Progenitor cell of endocrine pancreas (in vitro differentiated cells): ENCODE data around the gene CHPF. TPM values are rescaled to one million over a fixed set of nuclear protein-coding genes. Genes with fewer than 3 reads are reported as not detected.

Experiments
- DNase-seq: peaks from one replicate; pipeline ENCODE4 v3.0.0; 2021; ENCODE audit warnings: low spot score; ENCODE audit not compliant: unreplicated experiment
- H3K27ac Mint-ChIP-seq: 2 replicates; pipeline ENCODE4 v1.8.0; 2021; ENCODE audit warnings: mild to moderate bottlenecking, moderate library complexity, mixed read lengths
- H3K27me3 Mint-ChIP-seq: 2 replicates; pipeline ENCODE4 v1.8.0; 2021; ENCODE audit warnings: mixed read lengths
- H3K36me3 Mint-ChIP-seq: 2 replicates; pipeline ENCODE4 v1.8.0; 2022; ENCODE audit warnings: mixed read lengths; ENCODE audit not compliant: insufficient read depth
- H3K4me1 Mint-ChIP-seq: 2 replicates; pipeline ENCODE4 v1.8.0; 2021; ENCODE audit warnings: low read depth, mixed read lengths
- H3K4me3 Mint-ChIP-seq: 2 replicates; pipeline ENCODE4 v1.8.0; 2021; ENCODE audit warnings: low read depth, mild to moderate bottlenecking, moderate library complexity, mixed read lengths
- H3K9me3 Mint-ChIP-seq: 2 replicates; pipeline ENCODE4 v1.8.0; 2021; ENCODE audit warnings: low read depth, mixed read lengths
- CTCF ChIP-seq: fragments of 200-600 bp; sonication (generic); IDR thresholded peaks from one replicate; pipeline ENCODE4 v1.5.0; 2021; ENCODE audit warnings: antibody characterized with exemption, mild to moderate bottlenecking; ENCODE audit not compliant: unreplicated experiment
- total RNA-seq: library from RNA; stranded (reverse); gene quantifications from 2 replicates; pipeline ENCODE4 v1.2.1, GENCODE V29; 2021

Gene CHPF
- total RNA-seq, 1 donor from 2014 or later: 49.1 TPM

- peaks cover 4% of the 10 kb centered on the region for H3K36me3 Mint-ChIP-seq
- no peaks in the 10 kb centered on the region for H3K9me3 Mint-ChIP-seq
- peaks cover 13% of the 10 kb centered on the region for H3K27me3 Mint-ChIP-seq
- no peak for TF ChIP-seq CTCF
- no peak overlapping the region for H3K27ac Mint-ChIP-seq
- H3K4me3 Mint-ChIP-seq: no peak overlapping the region
- no peak for DNase-seq
- peaks cover 16% of the 10 kb centered on the region for H3K4me1 Mint-ChIP-seq
These were observed 41.8 kb downstream of the CHPF start for GRCh38 chr2:219501849-219502248.

GRCh38 chr2:219500135-219500534, 43.5 kb downstream of the CHPF start:
- TF ChIP-seq CTCF: peak; percentile 14
- H3K4me1 Mint-ChIP-seq: peaks cover 16% of the 10 kb centered on the region
- H3K36me3 Mint-ChIP-seq: peaks cover 1% of the 10 kb centered on the region
- H3K27me3 Mint-ChIP-seq: peaks cover 30% of the 10 kb centered on the region
- H3K4me3 Mint-ChIP-seq: peak overlapping the region; percentile 83
- DNase-seq: no peak
- H3K9me3 Mint-ChIP-seq: no peaks in the 10 kb centered on the region
- H3K27ac Mint-ChIP-seq: no peak overlapping the region

GRCh38 chr2:219499555-219499954, 44.1 kb downstream of the CHPF start:
- Mint-ChIP-seq H3K36me3 (peaks cover 1% of the 10 kb centered on the region), H3K4me3 (peak overlapping the region; percentile 83), H3K27me3 (peaks cover 36% of the 10 kb centered on the region), H3K27ac (peak overlapping the region; percentile 45), H3K9me3 (no peaks in the 10 kb centered on the region), H3K4me1 (peaks cover 16% of the 10 kb centered on the region)
- no peak for TF ChIP-seq CTCF
- DNase-seq: no peak

GRCh38 chr2:219499058-219499307, 44.6 kb downstream of the CHPF start:
- no peak for TF ChIP-seq CTCF
- Mint-ChIP-seq H3K36me3 (no peaks in the 10 kb centered on the region), H3K27me3 (peaks cover 42% of the 10 kb centered on the region), H3K27ac (peak overlapping the region; percentile 89), H3K4me1 (peaks cover 16% of the 10 kb centered on the region), H3K4me3 (peak overlapping the region; percentile 83), H3K9me3 (no peaks in the 10 kb centered on the region)
- DNase-seq: no peak

- peaks cover 47% of the 10 kb centered on the region for H3K27me3 Mint-ChIP-seq
These were observed 45.1 kb downstream of the CHPF start, which contains the start of gene GMPPA for GRCh38 chr2:219498280-219499057. Gene GMPPA (plus strand): TSS chr2:219498891. CDS start chr2:219499976, 1,085 bp downstream.

More at GRCh38 chr2:219498280-219499057, 45.1 kb downstream of the CHPF start, which contains the start of gene GMPPA:
- TF ChIP-seq CTCF: peak; percentile 10
- Mint-ChIP-seq H3K4me1 (peaks cover 16% of the 10 kb centered on the region), H3K9me3 (no peaks in the 10 kb centered on the region), H3K4me3 (peak within 1 kb of the TSS; percentile 83), H3K36me3 (no peaks in the 10 kb centered on the region), H3K27ac (peak within 1 kb of the TSS; percentile 89)
- DNase-seq: peak; percentile 79
